Mononuclear cell (primary cell): ENCODE data around the gene DCDC2C. TPM values are rescaled to one million over a fixed set of nuclear protein-coding genes. Genes with fewer than 3 reads are reported as not detected.

Experiments used
- H3K27me3 ChIP-seq: 2 replicates; pipeline ENCODE4 v1.6.0; 2011; ENCODE audit warnings: low read length, control low read depth; ENCODE audit not compliant: insufficient read depth
- H3K4me1 ChIP-seq: 2 replicates; pipeline ENCODE4 v1.5.1; 2011; ENCODE audit warnings: mild to moderate bottlenecking, low read length, control low read depth; ENCODE audit not compliant: insufficient read depth
- H3K4me3 ChIP-seq: 2 replicates; pipeline ENCODE4 v1.5.1; 2011; ENCODE audit warnings: mild to moderate bottlenecking, low read length, moderate library complexity
- H3K9me3 ChIP-seq: 2 replicates; pipeline ENCODE4 v1.5.1; 2011; ENCODE audit warnings: low read depth, mild to moderate bottlenecking, control low read depth, low read length
- total RNA-seq: library from RNA; depleted of rRNA; stranded (reverse); fragments of >200 nt; gene quantifications from one replicate; pipeline ENCODE4 v1.2.3, GENCODE V29; 2012

DCDC2C gene
- total RNA-seq, 1 donor = not detected

GRCh38 chr2:3871002-3871401, 167.6 kb downstream of the DCDC2C start:
- H3K9me3 ChIP-seq = no peaks in the 10 kb centered on the region
- no peaks in the 10 kb centered on the region for H3K4me1 ChIP-seq
- no peak overlapping the region for H3K4me3 ChIP-seq
- no peaks in the 10 kb centered on the region for H3K27me3 ChIP-seq

DNA sequence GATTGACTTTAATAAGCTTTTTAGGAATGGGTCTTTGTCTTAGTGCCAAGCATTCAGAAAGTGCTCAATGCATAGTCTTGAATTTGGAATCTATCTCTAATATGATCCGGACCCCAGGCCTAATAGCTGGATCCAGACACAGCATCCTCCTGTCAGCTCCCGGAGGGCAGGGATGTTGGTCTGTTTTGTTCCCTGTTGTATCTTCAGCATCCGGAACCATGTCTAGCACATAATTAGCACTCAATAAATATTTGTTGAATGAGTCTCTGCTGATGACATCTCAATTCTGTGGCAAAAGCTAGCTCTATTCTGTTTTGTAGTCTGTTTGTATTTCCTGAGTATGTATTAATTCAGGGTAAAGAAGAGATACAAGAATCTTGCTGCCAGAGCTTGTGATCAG, 169.1 kb downstream of the DCDC2C start:
- Histone ChIP-seq H3K27me3 (no peaks in the 10 kb centered on the region), H3K9me3 (no peaks in the 10 kb centered on the region), H3K4me1 (no peaks in the 10 kb centered on the region), H3K4me3 (no peak overlapping the region)

- H3K9me3 ChIP-seq = no peaks in the 10 kb centered on the region
- H3K4me1 ChIP-seq = no peaks in the 10 kb centered on the region
- no peak overlapping the region for H3K4me3 ChIP-seq
- H3K27me3 ChIP-seq = no peaks in the 10 kb centered on the region
These were observed 170.5 kb downstream of the DCDC2C start for GRCh38 chr2:3873899-3874298.

DNA sequence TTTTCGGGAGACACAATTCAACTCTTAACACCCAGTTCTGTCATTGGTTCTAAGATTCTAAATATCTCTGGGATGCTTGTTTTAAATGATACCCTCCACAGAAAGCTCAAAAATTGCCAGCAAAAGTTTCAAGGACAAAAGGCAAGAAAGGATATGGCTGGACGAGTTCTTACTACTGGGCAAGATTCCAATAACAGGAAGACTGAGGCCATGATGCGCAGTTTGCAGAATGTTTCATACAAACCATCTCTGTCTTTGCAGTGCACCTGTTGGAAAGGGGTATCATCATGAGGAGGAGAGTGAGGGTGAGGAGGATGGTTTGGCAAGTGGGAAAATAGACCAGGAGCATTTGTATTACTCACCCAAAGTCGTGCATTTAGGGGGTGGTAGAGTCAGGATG, 172.8 kb downstream of the DCDC2C start:
- Histone ChIP-seq H3K27me3 (no peaks in the 10 kb centered on the region), H3K4me1 (no peaks in the 10 kb centered on the region), H3K9me3 (no peaks in the 10 kb centered on the region), H3K4me3 (no peak overlapping the region)

GRCh38 chr2:3876685-3877084, 173.3 kb downstream of the DCDC2C start:
- no peaks in the 10 kb centered on the region for H3K9me3 ChIP-seq
- H3K4me1 ChIP-seq = no peaks in the 10 kb centered on the region
- H3K4me3 ChIP-seq = no peak overlapping the region
- no peaks in the 10 kb centered on the region for H3K27me3 ChIP-seq

DNA sequence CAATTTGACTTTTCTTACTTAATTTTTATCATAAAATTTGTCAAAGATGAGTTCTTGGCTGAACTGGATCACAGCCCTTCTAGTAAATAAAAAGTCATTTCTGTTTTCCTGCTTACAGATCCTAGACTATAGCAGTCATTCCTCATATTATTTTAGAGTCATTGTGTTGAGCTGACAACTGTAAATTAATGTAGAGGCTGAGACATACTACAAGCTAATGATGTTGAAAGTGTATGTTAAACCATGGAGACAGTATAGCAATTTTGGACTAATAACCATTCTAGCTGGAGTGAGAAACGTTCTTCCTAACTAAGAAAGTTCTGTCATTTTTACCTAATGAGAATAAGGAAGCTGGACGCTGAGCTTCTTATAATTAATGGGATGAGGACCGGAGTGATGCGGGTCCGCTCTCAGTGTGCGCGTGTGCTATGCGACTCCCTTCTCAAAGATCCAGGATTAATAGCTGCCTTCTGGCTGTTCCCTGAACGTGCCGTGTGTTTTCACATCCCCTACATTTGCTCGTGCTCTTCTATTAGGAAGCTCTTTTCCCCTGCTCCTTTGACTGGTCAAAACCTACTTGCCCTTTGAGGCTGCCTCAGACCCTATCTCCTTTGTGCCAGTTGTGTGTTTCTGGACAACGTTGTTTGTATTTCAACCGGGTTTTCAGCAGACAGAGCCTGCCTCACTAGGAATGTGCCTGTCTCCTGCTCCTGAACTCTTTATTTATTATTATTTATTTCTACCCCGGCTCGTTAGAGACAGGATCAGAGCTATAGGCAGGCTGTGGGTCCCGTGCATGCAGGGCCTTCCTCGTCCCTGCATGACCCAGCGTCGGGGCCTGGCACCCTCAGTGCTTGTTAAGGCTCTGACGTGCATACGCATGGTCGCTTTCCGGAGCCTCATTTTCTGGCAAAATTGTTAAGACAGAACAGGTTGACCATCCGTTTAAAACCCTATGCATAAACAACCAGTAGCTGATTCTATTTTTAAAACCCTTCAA, 182.6 kb downstream of the DCDC2C start:
- H3K4me1 ChIP-seq = no peaks in the 10 kb centered on the region
- H3K27me3 ChIP-seq = no peaks in the 10 kb centered on the region
- no peak overlapping the region for H3K4me3 ChIP-seq
- no peaks in the 10 kb centered on the region for H3K9me3 ChIP-seq

- Histone ChIP-seq H3K9me3 (no peaks in the 10 kb centered on the region), H3K4me3 (no peak overlapping the region), H3K4me1 (no peaks in the 10 kb centered on the region), H3K27me3 (no peaks in the 10 kb centered on the region)
These were observed 191.6 kb downstream of the DCDC2C start for GRCh38 chr2:3895021-3895420.

Other genes with a start within 250 kb of the DCDC2C start
- gene ADI1, start 184.0 kb upstream of the DCDC2C start, total RNA-seq = 25.6 TPM
- gene RNASEH1, start 145.2 kb upstream of the DCDC2C start, total RNA-seq = 26.2 TPM
- gene RPS7, start 128.3 kb upstream of the DCDC2C start, total RNA-seq = 1,928 TPM
- not detected for gene COLEC11, start 108.5 kb upstream of the DCDC2C start, total RNA-seq
- not detected for gene ALLC, start 45.4 kb upstream of the DCDC2C start, total RNA-seq